ENCODE data around the gene DHRSX.

DHRSX gene

DNA sequence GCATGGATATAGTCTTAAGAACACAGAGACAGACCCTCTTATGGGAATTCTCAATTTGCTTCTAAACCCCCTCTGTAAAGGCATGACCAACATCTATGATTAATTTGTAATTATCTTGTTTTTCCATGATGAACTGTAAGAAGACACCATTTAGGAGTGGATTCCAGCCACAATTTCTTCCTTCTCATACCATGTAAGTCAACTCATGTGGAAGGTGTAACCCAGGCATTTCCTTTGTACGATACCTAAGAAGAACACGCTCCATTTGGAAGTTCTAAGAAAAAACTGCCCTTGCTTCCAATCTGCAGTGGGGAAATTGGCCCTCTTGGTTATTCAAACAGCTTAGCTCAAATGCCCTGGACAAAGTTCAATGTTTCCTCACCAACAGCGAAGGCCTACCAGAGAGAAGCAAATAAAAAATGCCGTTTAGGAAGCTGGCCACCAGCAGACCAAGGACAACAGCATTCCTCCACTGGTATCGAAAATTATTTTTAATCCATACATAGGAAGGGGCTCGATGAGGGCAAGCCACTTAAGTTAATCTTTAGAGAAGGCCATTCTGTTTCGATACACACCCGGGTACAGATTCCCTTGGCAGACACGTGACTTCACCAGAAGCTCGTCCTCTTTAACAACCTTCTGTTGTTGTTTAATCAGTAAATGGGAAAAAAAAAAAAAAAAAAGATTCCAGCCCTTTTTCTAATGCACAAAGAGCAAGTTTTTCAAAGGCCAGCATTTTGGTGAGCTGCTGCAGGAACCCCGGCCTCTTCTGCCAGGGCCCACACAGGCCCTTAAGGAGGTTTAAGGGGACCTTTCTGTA, 2.6 kb downstream of the DHRSX start:
- Histone ChIP-seq H3K4me1 (ENCODE audit: insufficient read depth, low read length) (peaks cover 10% of the 10 kb centered on the region; the same call in 1 of the 2 replicates), H3K9ac (ENCODE audit: low read depth, low read length) (peak overlapping the region; percentile 92), H3K9me3 (ENCODE audit: control insufficient read depth, insufficient read depth, low read length) (no peaks in the 10 kb centered on the region), H3K36me3 (ENCODE audit: insufficient read depth, low read length) (peaks cover 3% of the 10 kb centered on the region; the same call in 1 of the 2 replicates)

DNA sequence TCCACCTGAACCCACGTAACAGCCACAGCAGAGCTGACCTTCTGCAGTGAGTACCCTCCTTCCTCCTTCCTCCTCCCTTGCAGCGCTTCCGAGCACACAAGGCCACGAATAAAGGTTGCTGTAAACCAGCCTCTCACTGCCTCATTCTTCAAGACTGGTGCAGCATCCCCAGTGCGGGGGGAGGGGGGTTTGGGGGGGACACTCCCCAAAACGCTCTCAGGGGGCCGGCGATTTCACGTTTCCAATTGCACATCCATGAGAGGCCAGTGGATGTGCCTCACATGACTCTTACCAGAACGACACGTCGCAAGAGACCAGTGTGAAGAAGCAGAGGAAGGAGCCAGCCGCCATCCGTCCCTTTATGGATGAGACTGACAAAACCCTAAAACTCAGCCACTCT, 5.2 kb downstream of the DHRSX start:
- no peaks in the 10 kb centered on the region for H3K9me3 ChIP-seq (ENCODE audit: control insufficient read depth, insufficient read depth, low read length)
- peaks cover 10% of the 10 kb centered on the region; the same call in 1 of the 2 replicates for H3K4me1 ChIP-seq (ENCODE audit: insufficient read depth, low read length)
- H3K9ac ChIP-seq (ENCODE audit: low read depth, low read length), result no peak overlapping the region
- H3K36me3 ChIP-seq (ENCODE audit: insufficient read depth, low read length), result peaks cover 7% of the 10 kb centered on the region

DNA sequence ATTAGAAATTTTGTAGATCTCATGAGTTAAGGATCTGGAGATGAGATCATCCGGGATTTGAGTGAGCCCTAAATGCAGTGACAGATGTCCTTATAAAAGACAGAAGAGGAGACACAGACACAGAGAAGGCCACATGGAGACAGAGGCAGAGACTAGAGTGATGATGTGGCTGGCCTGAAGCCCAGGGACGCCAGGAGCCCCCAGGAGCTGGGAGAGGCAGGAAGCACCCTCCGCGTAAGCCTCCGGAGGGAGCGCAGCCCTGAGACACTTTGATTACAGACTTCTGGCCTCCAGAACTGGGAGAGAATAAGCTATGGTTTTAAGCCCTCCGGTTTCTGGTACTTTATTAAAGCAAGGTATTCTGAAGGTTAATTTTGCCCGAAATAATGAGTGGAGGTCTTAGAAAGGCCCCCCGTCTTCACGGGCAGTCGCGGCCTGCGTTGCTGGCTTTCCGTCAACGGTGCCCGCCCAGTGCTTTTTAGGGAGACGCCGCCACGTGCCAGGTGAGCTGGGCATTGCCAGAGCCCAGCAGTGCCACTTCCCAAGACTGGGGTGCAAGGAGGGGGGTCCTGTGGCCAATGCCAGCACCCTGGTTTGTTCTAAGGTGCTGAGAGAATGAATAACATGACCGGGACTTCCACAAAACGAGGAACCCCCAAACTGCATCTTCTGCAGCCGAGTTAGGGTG, 8.1 kb downstream of the DHRSX start:
- peaks cover 28% of the 10 kb centered on the region for H3K36me3 ChIP-seq (ENCODE audit: insufficient read depth, low read length)
- H3K4me1 ChIP-seq (ENCODE audit: insufficient read depth, low read length), result 0 out of 2 replicates have a peak, but pooled peaks cover 1% of the 10 kb centered on the region
- H3K9me3 ChIP-seq (ENCODE audit: control insufficient read depth, insufficient read depth, low read length), result no peaks in the 10 kb centered on the region
- no peak overlapping the region for H3K9ac ChIP-seq (ENCODE audit: low read depth, low read length)

DNA sequence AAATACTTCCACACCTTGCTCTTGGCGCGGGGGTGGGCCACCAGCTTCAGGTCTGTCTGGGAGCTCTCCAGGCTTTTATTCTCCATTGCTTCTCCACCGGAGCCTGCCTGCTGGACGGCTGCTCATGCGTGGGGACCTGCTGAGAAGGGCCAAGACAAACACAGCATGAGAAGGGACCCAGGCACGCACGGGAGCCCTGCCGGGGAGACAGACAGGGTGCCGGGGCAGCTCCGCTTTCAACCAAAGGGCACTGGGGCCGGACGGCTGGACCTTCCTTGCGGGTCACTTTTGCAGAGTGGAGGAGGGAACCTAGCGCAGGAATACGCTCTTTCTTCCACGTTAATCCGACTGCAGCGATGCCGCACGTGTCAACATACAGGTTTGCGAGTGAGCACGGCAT, 10.1 kb downstream of the DHRSX start:
- peaks cover 29% of the 10 kb centered on the region for H3K36me3 ChIP-seq (ENCODE audit: insufficient read depth, low read length)
- no peaks in the 10 kb centered on the region for H3K9me3 ChIP-seq (ENCODE audit: control insufficient read depth, insufficient read depth, low read length)
- H3K4me1 ChIP-seq (ENCODE audit: insufficient read depth, low read length), result 0 out of 2 replicates have a peak, but pooled peaks cover 7% of the 10 kb centered on the region
- no peak overlapping the region for H3K9ac ChIP-seq (ENCODE audit: low read depth, low read length)

DNA sequence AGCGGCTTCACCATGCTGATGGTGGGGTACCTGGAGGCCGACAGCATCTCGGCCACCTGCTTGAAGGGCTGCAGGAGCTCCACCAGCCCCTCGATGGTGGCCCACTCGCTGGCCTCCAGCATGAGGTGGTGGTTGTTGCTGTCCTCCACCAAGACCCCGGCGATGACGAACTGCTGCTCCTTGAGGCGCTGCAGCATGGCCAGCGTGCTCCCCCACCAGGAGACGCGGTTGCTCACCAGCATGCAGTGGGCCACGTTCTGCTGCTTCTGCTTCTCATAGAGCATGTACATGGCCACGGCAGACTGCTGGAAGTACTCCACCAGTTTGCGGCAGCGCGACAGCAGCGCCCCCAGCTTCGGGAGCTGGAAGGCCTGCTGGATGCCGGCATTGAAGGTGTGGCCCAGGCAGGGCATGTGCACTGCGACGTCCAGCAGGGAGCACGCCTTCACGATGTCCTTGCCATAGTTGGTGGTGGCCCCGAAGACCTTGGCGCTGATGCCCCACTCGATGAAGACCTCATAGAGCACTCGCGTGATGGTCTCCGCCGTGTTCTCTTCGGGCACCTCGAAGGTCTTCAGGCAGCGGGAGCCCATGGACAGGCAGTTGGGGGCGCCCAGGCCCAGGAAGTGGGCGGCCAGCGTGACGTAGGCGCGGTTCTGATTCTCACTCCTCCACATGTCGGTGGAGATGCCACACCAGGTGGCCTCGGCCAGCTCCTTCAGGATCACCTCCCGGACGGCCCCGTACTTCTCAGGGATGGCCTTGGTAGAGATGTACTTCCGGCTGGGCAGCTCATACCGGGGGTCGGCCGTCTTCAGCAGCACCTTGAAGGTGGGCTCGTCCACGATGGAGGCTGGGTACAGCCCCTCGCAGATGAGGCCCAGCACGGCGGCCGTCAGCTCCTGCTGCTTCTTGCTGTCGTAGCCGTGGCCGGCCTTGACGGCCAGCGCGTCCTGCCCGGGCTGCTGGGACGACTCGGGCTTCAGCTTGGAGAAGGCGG, 11.0 kb downstream of the DHRSX start:
- H3K9me3 ChIP-seq (ENCODE audit: control insufficient read depth, insufficient read depth, low read length), result no peaks in the 10 kb centered on the region
- no peak overlapping the region for H3K9ac ChIP-seq (ENCODE audit: low read depth, low read length)
- H3K36me3 ChIP-seq (ENCODE audit: insufficient read depth, low read length), result peaks cover 29% of the 10 kb centered on the region
- 0 out of 2 replicates have a peak, but pooled peaks cover 7% of the 10 kb centered on the region for H3K4me1 ChIP-seq (ENCODE audit: insufficient read depth, low read length)

DNA sequence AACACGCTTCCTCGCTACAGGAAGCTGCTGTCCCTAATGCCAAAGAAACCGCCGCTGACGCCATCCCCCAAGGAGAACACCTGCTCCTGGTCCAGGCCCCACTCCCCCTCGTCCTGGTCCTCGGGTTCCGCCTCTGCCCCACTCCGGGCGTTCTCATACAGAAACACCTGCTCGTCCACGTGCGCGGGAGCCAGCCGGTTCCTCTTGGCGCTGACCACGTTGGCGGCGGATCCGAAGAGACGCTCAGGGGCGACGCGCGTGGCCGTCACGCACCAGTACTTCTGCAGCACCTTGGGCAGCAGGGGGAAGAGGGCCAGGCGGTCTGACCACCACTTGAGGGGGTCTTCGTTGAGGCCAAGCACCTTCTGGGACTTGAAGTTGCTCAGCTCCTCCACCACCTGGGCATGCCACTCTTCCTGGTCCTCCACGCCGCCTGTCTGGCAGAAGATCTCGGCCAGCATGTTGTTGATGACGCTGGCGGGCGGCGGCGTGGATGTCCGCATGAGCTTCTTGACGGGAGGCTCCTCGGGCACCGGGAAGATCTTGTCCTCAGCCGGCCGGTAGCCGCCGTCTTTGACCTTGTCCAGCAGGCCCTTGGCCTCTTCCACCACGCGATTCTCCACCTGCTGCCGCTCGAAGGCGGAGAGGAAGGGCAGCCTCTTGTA, 12.0 kb downstream of the DHRSX start:
- H3K9me3 ChIP-seq (ENCODE audit: control insufficient read depth, insufficient read depth, low read length), result no peaks in the 10 kb centered on the region
- H3K4me1 ChIP-seq (ENCODE audit: insufficient read depth, low read length), result 0 out of 2 replicates have a peak, but pooled peaks cover 7% of the 10 kb centered on the region
- no peak overlapping the region for H3K9ac ChIP-seq (ENCODE audit: low read depth, low read length)
- peaks cover 29% of the 10 kb centered on the region for H3K36me3 ChIP-seq (ENCODE audit: insufficient read depth, low read length)

DNA sequence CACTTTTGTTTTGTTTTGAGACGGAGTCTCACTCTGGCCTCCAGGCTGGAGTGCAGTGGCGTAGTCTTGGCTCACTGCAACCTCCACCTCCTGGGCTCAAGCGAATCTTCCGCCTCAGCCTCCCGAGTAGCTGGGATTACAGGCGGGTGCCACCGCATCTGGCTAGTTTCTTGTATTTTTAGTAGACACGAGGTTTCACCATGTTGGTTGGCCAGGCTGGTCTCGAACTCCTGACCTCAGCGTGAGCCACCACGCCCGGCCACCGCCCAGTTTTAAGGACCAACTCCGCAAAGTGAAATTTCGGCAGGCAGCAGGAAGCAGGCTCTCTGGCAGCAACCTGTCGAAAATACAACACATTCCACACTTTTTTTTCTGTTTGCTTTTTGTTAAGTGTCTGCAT, 13.4 kb downstream of the DHRSX start:
- H3K9ac ChIP-seq (ENCODE audit: low read depth, low read length), result no peak overlapping the region
- 0 out of 2 replicates have a peak, but pooled peaks cover 7% of the 10 kb centered on the region for H3K4me1 ChIP-seq (ENCODE audit: insufficient read depth, low read length)
- peaks cover 29% of the 10 kb centered on the region for H3K36me3 ChIP-seq (ENCODE audit: insufficient read depth, low read length)
- H3K9me3 ChIP-seq (ENCODE audit: control insufficient read depth, insufficient read depth, low read length), result no peaks in the 10 kb centered on the region

DNA sequence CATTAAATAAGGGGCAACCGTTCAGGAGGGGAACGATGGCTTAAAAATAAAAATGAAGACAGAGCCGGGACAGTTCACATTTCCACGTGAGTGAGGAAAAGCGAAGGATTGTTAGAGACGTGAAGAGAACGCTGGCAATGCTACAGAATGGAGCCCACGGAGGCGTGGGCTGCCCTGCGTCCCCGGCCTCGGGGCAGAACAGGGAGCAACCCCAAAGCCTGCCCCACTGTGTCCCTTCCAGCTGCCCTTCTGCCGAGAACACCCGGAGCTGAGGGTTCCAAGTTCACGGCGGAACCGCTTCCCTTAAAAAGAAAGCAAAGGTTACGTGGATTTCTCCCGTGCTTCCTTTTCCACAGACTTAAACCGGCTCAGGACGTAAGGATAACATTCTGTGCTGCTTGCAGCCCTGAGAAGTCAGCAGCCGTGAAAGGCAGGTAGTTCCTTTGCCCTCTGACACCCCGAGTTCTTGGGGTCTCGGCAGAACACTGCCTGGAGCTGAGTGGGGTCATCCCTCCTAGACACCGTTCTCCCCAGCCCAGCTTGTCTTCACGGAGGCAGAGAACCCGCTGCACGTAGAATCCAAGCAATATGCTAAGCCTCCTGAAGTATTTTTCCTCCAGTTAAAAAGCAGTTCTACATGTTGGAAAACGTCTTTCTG, 14.2 kb downstream of the DHRSX start:
- Histone ChIP-seq H3K4me1 (ENCODE audit: insufficient read depth, low read length) (0 out of 2 replicates have a peak, but pooled peaks cover 7% of the 10 kb centered on the region), H3K36me3 (ENCODE audit: insufficient read depth, low read length) (peaks cover 29% of the 10 kb centered on the region), H3K9ac (ENCODE audit: low read depth, low read length) (no peak overlapping the region), H3K9me3 (ENCODE audit: control insufficient read depth, insufficient read depth, low read length) (no peaks in the 10 kb centered on the region)

DNA sequence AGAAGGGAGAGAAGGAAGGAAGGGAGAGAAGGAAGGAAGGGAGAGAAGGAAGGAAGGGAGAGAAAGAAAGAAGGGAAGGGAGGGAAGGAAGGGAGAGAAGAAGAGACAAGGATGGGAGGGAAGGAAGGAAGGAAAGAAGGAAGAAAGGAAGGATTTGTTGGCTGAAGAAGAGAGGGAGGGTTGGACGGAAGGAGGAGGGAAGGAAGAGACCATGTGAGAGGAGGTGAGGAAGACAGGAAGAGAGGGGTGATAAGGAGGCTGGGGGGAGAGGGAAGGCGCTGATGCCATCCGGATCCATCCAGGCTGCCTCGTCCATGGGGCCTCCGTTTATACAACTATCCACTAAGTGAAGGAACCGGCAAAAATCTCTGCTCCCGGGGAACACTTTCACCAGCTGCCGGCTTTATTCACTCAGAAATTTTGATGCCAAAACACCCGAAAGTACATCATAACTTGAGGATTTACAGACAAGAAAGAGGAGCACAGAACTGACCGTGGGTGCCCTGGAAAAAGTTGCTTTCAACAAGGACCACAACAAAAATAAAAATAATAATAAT, 14.9 kb downstream of the DHRSX start:
- H3K9me3 ChIP-seq (ENCODE audit: control insufficient read depth, insufficient read depth, low read length), result no peaks in the 10 kb centered on the region
- no peak overlapping the region for H3K9ac ChIP-seq (ENCODE audit: low read depth, low read length)
- H3K4me1 ChIP-seq (ENCODE audit: insufficient read depth, low read length), result 0 out of 2 replicates have a peak, but pooled peaks cover 7% of the 10 kb centered on the region
- H3K36me3 ChIP-seq (ENCODE audit: insufficient read depth, low read length), result peaks cover 28% of the 10 kb centered on the region

DNA sequence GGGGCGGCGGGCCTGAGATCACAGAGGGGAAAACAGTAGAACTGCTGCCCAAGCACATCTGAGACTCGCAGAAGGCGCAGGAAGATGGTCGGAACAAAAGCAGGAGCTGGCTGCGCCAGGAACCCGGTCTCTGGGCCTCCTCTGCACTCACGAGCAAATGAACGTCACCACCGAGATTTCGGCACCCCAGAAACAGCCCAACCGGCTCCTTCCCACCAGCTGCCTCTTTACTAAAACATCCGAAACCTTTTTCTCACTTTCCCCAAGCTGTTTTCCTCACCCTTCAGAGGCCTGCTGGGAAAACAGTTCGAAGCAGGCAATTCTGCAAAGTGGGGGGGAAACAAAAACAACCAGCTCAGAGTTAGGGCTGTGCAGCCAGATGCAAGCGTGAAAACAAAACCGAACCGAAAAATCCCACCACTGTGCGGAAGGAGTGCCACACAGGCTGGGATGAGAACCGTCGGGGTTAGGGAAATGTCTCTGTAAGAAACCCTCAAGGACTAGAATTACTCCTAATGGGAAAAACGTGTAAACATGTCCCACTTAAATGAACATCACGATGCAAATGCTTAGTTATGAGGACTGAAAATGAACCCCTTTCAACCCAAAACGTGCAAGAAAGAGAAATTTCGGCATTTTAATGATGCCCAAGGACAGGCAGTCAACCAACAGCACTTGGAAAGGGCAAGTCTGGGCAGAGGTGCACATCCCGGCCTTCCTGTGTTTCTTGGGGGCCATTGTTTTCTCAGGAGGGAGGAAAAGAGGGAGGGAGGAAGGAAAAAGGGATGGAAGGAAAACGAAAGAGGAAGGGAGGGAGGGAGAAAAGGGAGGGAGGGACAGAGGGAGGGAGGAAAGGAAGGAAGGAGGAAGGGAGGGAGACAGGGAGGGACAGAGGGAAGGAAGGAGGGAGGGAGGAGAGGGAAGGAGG, 15.8 kb downstream of the DHRSX start:
- Histone ChIP-seq H3K9me3 (ENCODE audit: control insufficient read depth, insufficient read depth, low read length) (no peaks in the 10 kb centered on the region), H3K4me1 (ENCODE audit: insufficient read depth, low read length) (0 out of 2 replicates have a peak, but pooled peaks cover 7% of the 10 kb centered on the region), H3K9ac (ENCODE audit: low read depth, low read length) (peak overlapping the region; percentile 1; the same call in 1 of the 2 replicates), H3K36me3 (ENCODE audit: insufficient read depth, low read length) (peaks cover 19% of the 10 kb centered on the region)

DNA sequence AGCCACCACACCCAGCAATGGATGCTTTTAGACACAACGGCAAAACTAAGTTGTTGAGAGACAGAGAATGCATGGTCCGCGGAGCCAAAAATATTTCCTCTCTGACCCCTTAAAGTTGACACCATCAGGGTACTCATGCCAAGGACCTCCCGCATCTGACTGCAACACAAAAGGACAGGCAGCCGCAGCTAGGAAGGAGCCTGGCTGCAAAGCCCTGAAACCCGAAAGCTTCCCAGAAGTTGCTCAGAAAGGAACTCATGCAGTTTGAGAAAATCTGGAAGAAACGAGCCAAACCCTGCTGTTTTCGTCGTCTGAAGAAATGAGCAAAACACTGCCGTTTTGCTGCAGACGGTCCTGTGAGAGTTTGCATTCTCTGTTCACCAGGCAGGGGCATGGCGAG, 16.5 kb downstream of the DHRSX start:
- H3K9ac ChIP-seq (ENCODE audit: low read depth, low read length), result peak overlapping the region; percentile 1; the same call in 1 of the 2 replicates
- H3K4me1 ChIP-seq (ENCODE audit: insufficient read depth, low read length), result 0 out of 2 replicates have a peak, but pooled peaks cover 7% of the 10 kb centered on the region
- no peaks in the 10 kb centered on the region for H3K9me3 ChIP-seq (ENCODE audit: control insufficient read depth, insufficient read depth, low read length)
- peaks cover 14% of the 10 kb centered on the region for H3K36me3 ChIP-seq (ENCODE audit: insufficient read depth, low read length)

Measured in ES-I3 (cell line).